GM12801 (cell line): ENCODE measurements around the gene MACROD2.

ENCODE experiments used
- TF ChIP-seq, protein P1 (sequence below): IDR thresholded peaks from one replicate; pipeline ENCODE4 v1.5.1; 2011; ENCODE audit warnings: control low read depth; ENCODE audit not compliant: insufficient read length; ENCODE audit errors: extremely low read depth

Gene MACROD2

GRCh38 chr20:14401479-14402138 is 406.3 kb downstream of the MACROD2 start:
- TF ChIP-seq, protein P1, sequence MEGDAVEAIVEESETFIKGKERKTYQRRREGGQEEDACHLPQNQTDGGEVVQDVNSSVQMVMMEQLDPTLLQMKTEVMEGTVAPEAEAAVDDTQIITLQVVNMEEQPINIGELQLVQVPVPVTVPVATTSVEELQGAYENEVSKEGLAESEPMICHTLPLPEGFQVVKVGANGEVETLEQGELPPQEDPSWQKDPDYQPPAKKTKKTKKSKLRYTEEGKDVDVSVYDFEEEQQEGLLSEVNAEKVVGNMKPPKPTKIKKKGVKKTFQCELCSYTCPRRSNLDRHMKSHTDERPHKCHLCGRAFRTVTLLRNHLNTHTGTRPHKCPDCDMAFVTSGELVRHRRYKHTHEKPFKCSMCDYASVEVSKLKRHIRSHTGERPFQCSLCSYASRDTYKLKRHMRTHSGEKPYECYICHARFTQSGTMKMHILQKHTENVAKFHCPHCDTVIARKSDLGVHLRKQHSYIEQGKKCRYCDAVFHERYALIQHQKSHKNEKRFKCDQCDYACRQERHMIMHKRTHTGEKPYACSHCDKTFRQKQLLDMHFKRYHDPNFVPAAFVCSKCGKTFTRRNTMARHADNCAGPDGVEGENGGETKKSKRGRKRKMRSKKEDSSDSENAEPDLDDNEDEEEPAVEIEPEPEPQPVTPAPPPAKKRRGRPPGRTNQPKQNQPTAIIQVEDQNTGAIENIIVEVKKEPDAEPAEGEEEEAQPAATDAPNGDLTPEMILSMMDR: no peak

DNA sequence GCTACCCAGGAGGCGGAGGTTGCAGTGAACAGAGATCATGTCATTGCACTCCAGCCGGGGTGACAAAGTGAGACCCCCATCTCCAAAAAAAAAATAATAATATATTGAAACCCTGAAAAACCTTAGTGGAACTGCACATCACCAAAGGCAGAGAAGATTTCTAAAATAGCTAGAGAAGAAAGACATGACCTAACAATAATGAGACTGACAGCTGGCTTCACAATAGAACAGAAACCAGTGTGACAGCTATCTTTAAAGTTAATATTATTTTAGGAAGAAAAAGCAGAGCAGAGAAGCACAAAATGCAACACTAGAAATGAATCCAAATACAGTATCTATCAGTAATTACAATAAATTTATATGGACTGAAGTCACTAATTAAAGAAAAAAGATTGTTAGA is 409.2 kb downstream of the MACROD2 start:
- TF ChIP-seq, protein P1: no peak

- TF ChIP-seq, protein P1: no peak
Observed at GRCh38 chr20:14406495-14406894, 411.2 kb downstream of the MACROD2 start.

- TF ChIP-seq, protein P1: no peak
Observed at GRCh38 chr20:14407336-14407735, 412.0 kb downstream of the MACROD2 start.

DNA sequence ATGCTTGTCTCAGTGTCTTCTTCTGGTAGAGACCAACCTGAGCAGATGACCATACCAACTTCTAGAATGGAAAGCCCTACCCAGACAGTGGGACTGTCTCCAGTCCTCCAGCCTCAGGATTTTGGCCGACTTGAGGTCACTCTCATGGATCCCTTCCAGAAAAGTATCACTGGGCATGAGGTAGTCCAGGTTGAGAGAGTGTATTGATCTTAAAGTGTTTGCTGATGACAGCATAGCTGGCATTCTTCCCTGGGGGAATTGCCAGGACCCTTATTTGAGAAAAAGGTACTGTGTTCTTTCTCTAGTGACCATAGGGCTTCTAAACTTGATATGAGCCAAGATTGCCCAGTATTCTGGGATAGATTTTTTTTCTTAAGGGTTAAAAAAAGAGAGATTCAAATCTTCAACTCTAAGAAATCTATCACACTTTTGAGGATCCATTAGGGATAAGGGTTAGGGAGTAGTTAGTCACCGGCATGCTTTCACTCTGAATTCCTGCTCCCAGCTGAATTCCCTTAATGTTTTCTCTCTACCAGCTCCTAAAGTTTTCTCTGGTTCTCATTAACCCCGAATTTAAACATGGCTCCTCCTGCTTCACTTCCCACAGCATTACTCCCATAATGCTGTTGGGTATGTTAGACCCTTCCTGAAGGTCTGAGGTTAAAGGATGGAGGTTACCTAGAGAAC is 415.7 kb downstream of the MACROD2 start:
- TF ChIP-seq, protein P1: no peak

DNA sequence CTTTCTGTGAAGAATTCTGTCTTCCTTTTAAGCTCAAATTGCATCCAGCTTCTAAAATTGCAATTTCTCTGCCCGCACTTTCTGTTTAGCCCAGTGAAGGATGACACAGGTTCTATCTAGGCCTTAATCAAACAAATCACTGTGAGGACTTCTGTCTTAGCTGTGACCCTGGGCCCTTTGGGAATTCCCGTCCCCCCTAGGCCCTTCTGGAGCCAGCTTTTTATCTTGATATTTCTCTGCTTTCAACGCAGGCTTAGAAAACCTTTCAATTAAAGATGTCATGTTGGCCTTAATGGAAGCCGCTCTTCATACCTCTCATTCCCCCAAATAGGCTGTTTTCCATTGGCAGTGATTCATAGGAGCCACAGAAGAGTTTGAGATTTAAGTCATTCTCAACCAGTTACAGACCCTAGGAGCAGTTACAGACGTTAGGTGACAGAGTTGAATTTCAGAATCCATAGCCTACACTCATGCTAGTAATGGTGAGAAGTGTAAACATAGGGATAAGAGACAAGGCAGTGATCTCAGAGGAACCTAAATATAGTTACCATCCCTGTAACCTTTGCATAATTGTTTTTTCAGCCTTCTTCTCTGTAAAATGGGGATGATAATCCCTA is 416.9 kb downstream of the MACROD2 start:
- TF ChIP-seq, protein P1: no peak

- TF ChIP-seq, protein P1: no peak
Observed at GRCh38 chr20:14413835-14414234, 418.5 kb downstream of the MACROD2 start.
